B cell (primary cell): ENCODE data around the gene CAMK1D.

ENCODE experiments used
- EZH2 ChIP-seq: IDR thresholded peaks from 2 replicates; pipeline ENCODE4 v1.6.1; 2012; ENCODE audit warnings: borderline replicate concordance, low read depth, mild to moderate bottlenecking, moderate library complexity, low read length; ENCODE audit not compliant: insufficient read depth, poor library complexity, severe bottlenecking
- TF ChIP-seq, protein P1 (sequence below): fragments of 200-600 bp; IDR thresholded peaks from one replicate; pipeline ENCODE4 v1.8.0; 2022; ENCODE audit warnings: antibody characterized with exemption, mild to moderate bottlenecking

GRCh38 chr10:12819656-12820055 lies 470.3 kb downstream of the CAMK1D start:
- TF ChIP-seq EZH2, result no peak
- TF ChIP-seq, protein P1, sequence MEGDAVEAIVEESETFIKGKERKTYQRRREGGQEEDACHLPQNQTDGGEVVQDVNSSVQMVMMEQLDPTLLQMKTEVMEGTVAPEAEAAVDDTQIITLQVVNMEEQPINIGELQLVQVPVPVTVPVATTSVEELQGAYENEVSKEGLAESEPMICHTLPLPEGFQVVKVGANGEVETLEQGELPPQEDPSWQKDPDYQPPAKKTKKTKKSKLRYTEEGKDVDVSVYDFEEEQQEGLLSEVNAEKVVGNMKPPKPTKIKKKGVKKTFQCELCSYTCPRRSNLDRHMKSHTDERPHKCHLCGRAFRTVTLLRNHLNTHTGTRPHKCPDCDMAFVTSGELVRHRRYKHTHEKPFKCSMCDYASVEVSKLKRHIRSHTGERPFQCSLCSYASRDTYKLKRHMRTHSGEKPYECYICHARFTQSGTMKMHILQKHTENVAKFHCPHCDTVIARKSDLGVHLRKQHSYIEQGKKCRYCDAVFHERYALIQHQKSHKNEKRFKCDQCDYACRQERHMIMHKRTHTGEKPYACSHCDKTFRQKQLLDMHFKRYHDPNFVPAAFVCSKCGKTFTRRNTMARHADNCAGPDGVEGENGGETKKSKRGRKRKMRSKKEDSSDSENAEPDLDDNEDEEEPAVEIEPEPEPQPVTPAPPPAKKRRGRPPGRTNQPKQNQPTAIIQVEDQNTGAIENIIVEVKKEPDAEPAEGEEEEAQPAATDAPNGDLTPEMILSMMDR, result no peak
